ENCODE data around the gene GUK1.

DNA sequence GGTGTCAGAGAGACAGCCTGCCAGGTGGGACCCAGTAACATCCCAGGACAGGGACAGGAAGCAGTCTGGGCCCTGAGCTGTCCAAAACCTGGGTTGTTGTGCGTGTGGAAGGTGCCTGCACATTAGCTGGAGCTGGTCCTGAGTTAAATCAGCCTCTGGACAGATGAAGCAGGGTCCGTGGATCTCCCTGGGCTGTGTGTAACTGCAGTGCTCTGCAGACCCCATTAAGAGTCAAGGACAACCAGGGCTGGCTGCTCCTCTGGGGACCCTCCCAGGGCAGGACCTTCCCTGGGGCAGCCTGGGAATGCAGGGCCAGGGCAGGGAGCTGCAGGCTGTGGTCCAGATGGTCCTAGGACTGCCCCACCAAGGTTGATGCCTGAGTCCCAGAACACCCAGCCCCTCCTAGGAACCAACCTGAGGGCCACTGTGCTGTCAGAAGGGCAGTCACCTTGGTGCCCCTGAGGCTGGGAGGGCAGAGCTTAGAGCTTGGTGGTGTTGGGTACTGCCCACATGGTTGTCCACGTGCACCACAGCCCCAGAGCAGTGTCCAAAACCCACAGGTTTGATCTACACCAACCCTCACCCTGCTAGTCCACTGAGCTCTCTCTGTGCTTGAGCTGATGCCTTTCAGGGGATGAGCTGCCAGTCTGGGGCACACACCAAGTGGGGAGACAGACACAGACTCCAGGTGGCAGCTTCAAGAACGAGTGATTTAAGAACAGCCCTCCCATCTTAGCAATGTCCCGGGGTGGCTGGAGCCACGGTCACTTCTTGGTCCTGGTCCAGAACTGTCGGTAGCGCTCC is 33.9 kb upstream of the GUK1 start:
- TF ChIP-seq POLR2A (IDR thresholded peaks at IDR 0.05; ENCODE audit: low read depth) (no peak), EP300 (IDR thresholded peaks at IDR 0.05) (no peak), POLR2AphosphoS5 (IDR thresholded peaks at IDR 0.05) (no peak)
- TF ChIP-seq, protein P1, sequence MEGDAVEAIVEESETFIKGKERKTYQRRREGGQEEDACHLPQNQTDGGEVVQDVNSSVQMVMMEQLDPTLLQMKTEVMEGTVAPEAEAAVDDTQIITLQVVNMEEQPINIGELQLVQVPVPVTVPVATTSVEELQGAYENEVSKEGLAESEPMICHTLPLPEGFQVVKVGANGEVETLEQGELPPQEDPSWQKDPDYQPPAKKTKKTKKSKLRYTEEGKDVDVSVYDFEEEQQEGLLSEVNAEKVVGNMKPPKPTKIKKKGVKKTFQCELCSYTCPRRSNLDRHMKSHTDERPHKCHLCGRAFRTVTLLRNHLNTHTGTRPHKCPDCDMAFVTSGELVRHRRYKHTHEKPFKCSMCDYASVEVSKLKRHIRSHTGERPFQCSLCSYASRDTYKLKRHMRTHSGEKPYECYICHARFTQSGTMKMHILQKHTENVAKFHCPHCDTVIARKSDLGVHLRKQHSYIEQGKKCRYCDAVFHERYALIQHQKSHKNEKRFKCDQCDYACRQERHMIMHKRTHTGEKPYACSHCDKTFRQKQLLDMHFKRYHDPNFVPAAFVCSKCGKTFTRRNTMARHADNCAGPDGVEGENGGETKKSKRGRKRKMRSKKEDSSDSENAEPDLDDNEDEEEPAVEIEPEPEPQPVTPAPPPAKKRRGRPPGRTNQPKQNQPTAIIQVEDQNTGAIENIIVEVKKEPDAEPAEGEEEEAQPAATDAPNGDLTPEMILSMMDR (IDR thresholded peaks at IDR 0.05) = no peak

Measured in esophagus muscularis mucosa (tissue), 4 donors.